MM.1S (cell line): ENCODE data around the gene OPALIN.

Experiments used
- EZH2 ChIP-seq: fragments of 300-600 bp; sonication (generic); optimal IDR thresholded peaks from 2 replicates; pipeline ENCODE3; 2017; ENCODE audit warnings: low read depth, mild to moderate bottlenecking, antibody characterized with exemption, low read length, mixed read lengths
- EZH2phosphoT487 ChIP-seq: fragments of 300-600 bp; sonication (generic); IDR thresholded peaks from 2 replicates; pipeline ENCODE4 v1.6.1; 2018; ENCODE audit warnings: antibody characterized with exemption, low read length
- TF ChIP-seq, protein P1 (sequence below): fragments of 300-600 bp; sonication (generic); IDR thresholded peaks from 2 replicates; pipeline ENCODE4 v1.5.1; 2016; ENCODE audit warnings: antibody characterized with exemption, low read length, mixed read lengths

DNA sequence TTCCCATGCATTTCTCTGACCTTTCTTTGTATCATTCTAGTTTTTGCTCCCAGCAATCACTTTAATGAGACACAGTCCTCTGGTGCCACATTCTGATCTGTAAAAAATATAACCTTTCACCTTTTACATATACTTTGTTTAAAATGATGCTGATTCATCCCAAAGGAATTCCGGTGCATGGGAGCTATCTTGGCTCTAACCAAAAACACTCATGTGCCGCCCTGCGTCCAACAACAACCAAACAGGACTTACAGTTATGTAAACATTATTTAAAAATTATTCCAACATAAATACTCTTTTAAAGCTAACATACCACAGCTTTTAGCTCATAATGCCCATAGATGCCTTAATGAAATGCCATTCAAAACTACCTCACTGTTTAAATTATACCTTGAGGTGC lies 7.7 kb upstream of the OPALIN start:
- TF ChIP-seq, protein P1, sequence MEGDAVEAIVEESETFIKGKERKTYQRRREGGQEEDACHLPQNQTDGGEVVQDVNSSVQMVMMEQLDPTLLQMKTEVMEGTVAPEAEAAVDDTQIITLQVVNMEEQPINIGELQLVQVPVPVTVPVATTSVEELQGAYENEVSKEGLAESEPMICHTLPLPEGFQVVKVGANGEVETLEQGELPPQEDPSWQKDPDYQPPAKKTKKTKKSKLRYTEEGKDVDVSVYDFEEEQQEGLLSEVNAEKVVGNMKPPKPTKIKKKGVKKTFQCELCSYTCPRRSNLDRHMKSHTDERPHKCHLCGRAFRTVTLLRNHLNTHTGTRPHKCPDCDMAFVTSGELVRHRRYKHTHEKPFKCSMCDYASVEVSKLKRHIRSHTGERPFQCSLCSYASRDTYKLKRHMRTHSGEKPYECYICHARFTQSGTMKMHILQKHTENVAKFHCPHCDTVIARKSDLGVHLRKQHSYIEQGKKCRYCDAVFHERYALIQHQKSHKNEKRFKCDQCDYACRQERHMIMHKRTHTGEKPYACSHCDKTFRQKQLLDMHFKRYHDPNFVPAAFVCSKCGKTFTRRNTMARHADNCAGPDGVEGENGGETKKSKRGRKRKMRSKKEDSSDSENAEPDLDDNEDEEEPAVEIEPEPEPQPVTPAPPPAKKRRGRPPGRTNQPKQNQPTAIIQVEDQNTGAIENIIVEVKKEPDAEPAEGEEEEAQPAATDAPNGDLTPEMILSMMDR = no peak
- TF ChIP-seq EZH2 = no peak
- no peak for TF ChIP-seq EZH2phosphoT487
